Measurements from ENCODE around the gene PARVB. TPM values are rescaled to one million over a fixed set of nuclear protein-coding genes. Genes with fewer than 3 reads are reported as not detected.

Gene PARVB
- total and polyA plus RNA-seq, 2 of the 8 experiments (the other 6 are each of a cell fraction or from before 2014, with no cell fraction given), result 14.5 to 18.6 TPM

DNA sequence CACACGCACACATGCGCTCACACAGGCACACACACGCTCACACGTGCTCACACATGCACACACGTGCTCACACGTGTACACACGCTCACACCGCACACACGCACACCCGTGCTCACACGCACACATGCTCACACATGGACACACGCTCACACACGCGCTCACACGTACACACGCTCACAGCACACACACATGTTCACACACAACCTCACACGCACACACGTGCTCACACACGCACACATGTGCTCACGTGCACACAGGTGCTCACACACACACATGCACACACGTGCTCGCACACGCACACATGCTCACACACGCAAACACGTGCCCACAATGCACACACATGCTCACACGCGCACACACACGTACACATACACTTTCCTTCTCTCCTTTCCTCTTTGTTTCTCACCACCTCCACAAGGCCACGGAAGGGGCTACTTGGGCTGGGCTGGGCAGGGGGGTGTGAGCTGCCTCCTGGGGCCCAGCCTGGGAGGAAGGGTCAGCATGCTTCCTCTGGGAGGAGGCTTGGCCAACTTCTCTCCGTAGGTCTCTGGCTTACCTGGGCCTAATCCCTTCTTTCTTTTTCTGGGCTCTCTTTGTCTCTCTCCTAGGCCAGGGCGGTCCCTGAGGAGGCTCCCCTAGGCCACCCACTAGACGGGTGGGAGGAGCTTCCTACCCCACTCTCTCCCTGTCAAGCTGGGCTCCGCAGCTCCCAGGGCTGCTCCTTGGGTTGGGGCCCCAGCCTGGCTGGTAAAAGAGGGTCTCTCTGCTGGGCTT, 122.2 kb downstream of the PARVB start (continued):
- TF ChIP-seq E2F6 (IDR thresholded peaks at IDR 0.05), result no peak; the same call in 1 of the 2 replicates
- no peak for TF ChIP-seq SP2 (IDR thresholded peaks at IDR 0.05; ENCODE audit: low read length)
- 0 out of 2 replicates have a peak, but pooled peaks have one; percentile 41 for TF ChIP-seq TAF1 (IDR thresholded peaks at IDR 0.05; ENCODE audit: low read depth, low read length)
- TF ChIP-seq BACH1 (IDR thresholded peaks at IDR 0.05; ENCODE audit: low read length), result peak; percentile 59; the same call in 1 of the 2 replicates
- TF ChIP-seq SUZ12 (IDR thresholded peaks at IDR 0.05; ENCODE audit: low read length), result no peak
- no peak for TF ChIP-seq GTF2F1 (IDR thresholded peaks at IDR 0.05; ENCODE audit: borderline replicate concordance, low read depth, low read length)
- TF ChIP-seq TBP (IDR thresholded peaks at IDR 0.05; ENCODE audit: low read depth, low read length), result no peak
- no peak for TF ChIP-seq SAP30 (IDR thresholded peaks at IDR 0.05; ENCODE audit: insufficient read depth, insufficient replicate concordance, low read length)
- TF ChIP-seq, protein P1, sequence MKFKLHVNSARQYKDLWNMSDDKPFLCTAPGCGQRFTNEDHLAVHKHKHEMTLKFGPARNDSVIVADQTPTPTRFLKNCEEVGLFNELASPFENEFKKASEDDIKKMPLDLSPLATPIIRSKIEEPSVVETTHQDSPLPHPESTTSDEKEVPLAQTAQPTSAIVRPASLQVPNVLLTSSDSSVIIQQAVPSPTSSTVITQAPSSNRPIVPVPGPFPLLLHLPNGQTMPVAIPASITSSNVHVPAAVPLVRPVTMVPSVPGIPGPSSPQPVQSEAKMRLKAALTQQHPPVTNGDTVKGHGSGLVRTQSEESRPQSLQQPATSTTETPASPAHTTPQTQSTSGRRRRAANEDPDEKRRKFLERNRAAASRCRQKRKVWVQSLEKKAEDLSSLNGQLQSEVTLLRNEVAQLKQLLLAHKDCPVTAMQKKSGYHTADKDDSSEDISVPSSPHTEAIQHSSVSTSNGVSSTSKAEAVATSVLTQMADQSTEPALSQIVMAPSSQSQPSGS (IDR thresholded peaks at IDR 0.05; ENCODE audit: low read length), result no peak
- TF ChIP-seq EZH2 (IDR thresholded peaks at IDR 0.05; ENCODE audit: low read depth, low read length, severe bottlenecking), result no peak
- no peak; a peak in 1 of 4 replicates for TF ChIP-seq RAD21 (IDR thresholded peaks at IDR 0.05 in 1 of 2, conservative IDR thresholded peaks at IDR 0.05 in 1 of 2; ENCODE audit: low read depth in 2 of 2, low read length in 2 of 2)
- no peak for TF ChIP-seq TAF7 (optimal IDR thresholded peaks at IDR 0.05; ENCODE audit: borderline replicate concordance, low read depth, low read length)
- no peak for TF ChIP-seq BCL11A (IDR thresholded peaks at IDR 0.05; ENCODE audit: low read depth in 2 of 2, low read length in 2 of 2)
- TF ChIP-seq CEBPB (IDR thresholded peaks at IDR 0.05; ENCODE audit: low read depth, low read length), result no peak
- no peak; a peak in 1 of 3 replicates for TF ChIP-seq EP300 (IDR thresholded peaks at IDR 0.05; ENCODE audit: borderline replicate concordance in 1 of 2, low read depth in 2 of 2, low read length in 2 of 2)
- no peak for TF ChIP-seq RFX5 (IDR thresholded peaks at IDR 0.05; ENCODE audit: borderline replicate concordance, low read depth, low read length)
- TF ChIP-seq POLR2AphosphoS5 (IDR thresholded peaks at IDR 0.05; ENCODE audit: low read depth, low read length), result no peak; the same call in 1 of the 2 replicates
- TF ChIP-seq CHD1 (IDR thresholded peaks at IDR 0.05; ENCODE audit: low read depth, low read length), result no peak
- no peak for TF ChIP-seq RXRA (IDR thresholded peaks at IDR 0.05; ENCODE audit: insufficient read depth, low read depth, low read length)
- no peak for TF ChIP-seq HDAC2 (IDR thresholded peaks at IDR 0.05; ENCODE audit: borderline replicate concordance in 1 of 2, low read depth in 2 of 2, low read length in 2 of 2)
- no peak for TF ChIP-seq ASH2L (IDR thresholded peaks at IDR 0.05; ENCODE audit: low read length)
